ENCODE measurements around the gene PLAC8. TPM values are rescaled to one million over a fixed set of nuclear protein-coding genes. Genes with fewer than 3 reads are reported as not detected.

PLAC8 gene
- total and polyA plus RNA-seq, 2 of the 4 experiments (the other 2 are of a cell fraction): not detected

DNA sequence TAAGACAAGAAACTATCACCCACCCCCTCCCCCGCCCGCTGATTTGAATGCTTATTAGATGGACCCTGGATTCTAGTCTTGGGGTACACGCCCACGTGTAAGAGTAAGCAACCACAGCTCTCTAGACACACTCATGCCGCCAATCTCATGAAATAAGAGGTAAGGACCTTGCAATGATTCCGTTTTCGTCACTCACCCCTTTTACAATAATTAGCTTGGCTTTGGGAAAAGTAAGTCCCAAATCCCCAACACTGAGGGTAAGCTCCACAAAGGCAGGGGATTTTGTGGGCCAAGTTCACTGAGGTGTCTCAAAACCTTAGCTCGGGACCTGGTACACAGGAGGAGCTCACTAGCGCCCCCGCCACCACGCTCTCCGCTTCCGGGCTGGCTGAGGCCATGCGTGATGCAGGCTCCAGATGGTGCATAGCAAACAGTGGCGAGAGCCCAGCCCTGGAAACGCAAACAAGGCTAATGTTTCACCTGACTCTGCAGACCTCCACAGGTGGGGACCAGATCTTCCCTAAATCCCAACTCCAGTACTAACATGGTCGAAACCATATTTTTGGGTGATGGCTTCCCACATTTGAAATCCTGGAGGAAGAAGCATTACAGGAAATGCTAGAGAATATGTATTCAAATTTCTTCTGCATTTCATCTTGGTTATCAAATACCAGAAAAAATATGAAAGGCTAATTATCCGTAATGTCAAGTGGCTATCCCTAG is 4.1 kb downstream of the PLAC8 start:
- peak overlapping the region; percentile 16; the same call in 1 of the 2 replicates for H3K56ac ChIP-seq (ENCODE audit: extremely low read depth, insufficient read depth, low read length)
- no peak overlapping the region for H3K27ac ChIP-seq (ENCODE audit: insufficient read depth, low read length)
- intact Hi-C loops (cut with micrococcal nuclease) (loop anchor here (2.0 kb wide), 2 partner anchors 36 to 146 kb away; no protein-coding TSS in a partner anchor), dilution Hi-C loops (cut with HindIII; ENCODE audit: low sequenced_read_pairs, unreplicated experiment) (no loop called here), in situ Hi-C loops (cut with MboI; ENCODE audit: low sequenced_read_pairs) (no loop called here)
- H4K20me1 ChIP-seq (ENCODE audit: insufficient read depth, low read length): no peaks in the 10 kb centered on the region
- no peak for TF ChIP-seq CEBPB (IDR thresholded peaks at IDR 0.05; ENCODE audit: low read depth, low read length)
- TF ChIP-seq RAD21 (IDR thresholded peaks at IDR 0.05; ENCODE audit: low read length): peak; percentile 35; the same call in 1 of the 2 replicates
- TF ChIP-seq MAZ (IDR thresholded peaks at IDR 0.05; ENCODE audit: borderline replicate concordance, low read depth, low read length): peak; percentile 48; the same call in 1 of the 2 replicates
- peak; percentile 27 for TF ChIP-seq RCOR1 (IDR thresholded peaks at IDR 0.05; ENCODE audit: insufficient replicate concordance, low read length)
- peak; percentile 71; the same call in 1 of the 2 replicates for TF ChIP-seq MXI1 (IDR thresholded peaks at IDR 0.05; ENCODE audit: borderline replicate concordance, low read depth, low read length)
- no peak for TF ChIP-seq CHD1 (IDR thresholded peaks at IDR 0.05; ENCODE audit: low read depth, low read length)
- TF ChIP-seq POLR2A (IDR thresholded peaks at IDR 0.05; ENCODE audit: low read depth, low read length): no peak
- TF ChIP-seq, protein P1, sequence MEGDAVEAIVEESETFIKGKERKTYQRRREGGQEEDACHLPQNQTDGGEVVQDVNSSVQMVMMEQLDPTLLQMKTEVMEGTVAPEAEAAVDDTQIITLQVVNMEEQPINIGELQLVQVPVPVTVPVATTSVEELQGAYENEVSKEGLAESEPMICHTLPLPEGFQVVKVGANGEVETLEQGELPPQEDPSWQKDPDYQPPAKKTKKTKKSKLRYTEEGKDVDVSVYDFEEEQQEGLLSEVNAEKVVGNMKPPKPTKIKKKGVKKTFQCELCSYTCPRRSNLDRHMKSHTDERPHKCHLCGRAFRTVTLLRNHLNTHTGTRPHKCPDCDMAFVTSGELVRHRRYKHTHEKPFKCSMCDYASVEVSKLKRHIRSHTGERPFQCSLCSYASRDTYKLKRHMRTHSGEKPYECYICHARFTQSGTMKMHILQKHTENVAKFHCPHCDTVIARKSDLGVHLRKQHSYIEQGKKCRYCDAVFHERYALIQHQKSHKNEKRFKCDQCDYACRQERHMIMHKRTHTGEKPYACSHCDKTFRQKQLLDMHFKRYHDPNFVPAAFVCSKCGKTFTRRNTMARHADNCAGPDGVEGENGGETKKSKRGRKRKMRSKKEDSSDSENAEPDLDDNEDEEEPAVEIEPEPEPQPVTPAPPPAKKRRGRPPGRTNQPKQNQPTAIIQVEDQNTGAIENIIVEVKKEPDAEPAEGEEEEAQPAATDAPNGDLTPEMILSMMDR (conservative IDR thresholded peaks at IDR 0.05; ENCODE audit: low read depth, low read length): peak; percentile 66
- peak overlapping the region; percentile 87 for H2BK120ac ChIP-seq (ENCODE audit: low read depth, low read length)
- peak overlapping the region; percentile 59 for H3K4me3 ChIP-seq (ENCODE audit: insufficient read depth, low read depth, low read length)
- H2BK5ac ChIP-seq (ENCODE audit: low read depth, low read length, poor library complexity, severe bottlenecking): no peak overlapping the region
- H2BK20ac ChIP-seq (ENCODE audit: low read depth, low read length): peak overlapping the region; percentile 43; the same call in 1 of the 2 replicates
- H4K5ac ChIP-seq (ENCODE audit: low read depth, low read length): peak overlapping the region; percentile 61
- H3K4ac ChIP-seq (ENCODE audit: low read depth, low read length): peak overlapping the region; percentile 73; the same call in 1 of the 2 replicates
- WGBS, 2 experiments (ENCODE audit: extremely low coverage in 2 of 2, insufficient read length in 1 of 2): 0% methylated on average over 10 of the region's 18 CpGs; no CpG with 5 or more reads in 1 of the 2 experiments
- H3K36me3 ChIP-seq (ENCODE audit: control insufficient read depth, insufficient read depth, low read length): no peaks in the 10 kb centered on the region
- H3K4me2 ChIP-seq (ENCODE audit: low read depth, low read length): peak overlapping the region; percentile 96
- POLR2A ChIA-PET (ENCODE audit: unreplicated experiment): interaction anchor here (1.1 kb wide), 1 partner anchor 141 kb away, joined by 3 read pairs; no protein-coding TSS in a partner anchor
- H4K91ac ChIP-seq (ENCODE audit: insufficient read depth, low read depth, low read length): peak overlapping the region; percentile 52; the same call in 1 of the 2 replicates
- H3K27me3 ChIP-seq (ENCODE audit: control insufficient read depth, insufficient read depth, low read length): 0 out of 2 replicates have a peak, but pooled peaks cover 1% of the 10 kb centered on the region
- H3K18ac ChIP-seq (ENCODE audit: low read depth, low read length): peak overlapping the region; percentile 51; the same call in 1 of the 2 replicates
- peak overlapping the region; percentile 33; the same call in 1 of the 3 replicates for H2BK15ac ChIP-seq (ENCODE audit: low read depth, low read length)
- peak overlapping the region; percentile 2 for H2AK9ac ChIP-seq (replicated peaks; ENCODE audit: low read depth, low read length, poor library complexity)
- DNase-seq (peak; percentile 64), ATAC-seq (ENCODE audit: low read depth) (peak; percentile 95)
- peak overlapping the region; percentile 30 to 90 for H4K8ac ChIP-seq (ENCODE audit: low read depth in 2 of 2, low read length in 2 of 2)
- BruUV-seq (replicated peaks): no TSS peak
- H2AFZ ChIP-seq (replicated peaks; ENCODE audit: low read length, poor library complexity): peak overlapping the region; percentile 94
- peak overlapping the region; percentile 26 for H3K9ac ChIP-seq (ENCODE audit: low read depth, low read length)
- CTCF ChIA-PET: interaction anchor here (0.5 to 1.6 kb wide), 8 partner anchors 10 to 142 kb away, joined by 3 to 6 read pairs (median 4); no protein-coding TSS in a partner anchor
- no peaks in the 10 kb centered on the region for H3K9me3 ChIP-seq (ENCODE audit: control insufficient read depth, insufficient read depth, low read length)
- no peaks in the 10 kb centered on the region; the same call in 1 of the 2 replicates for H3K9me1 ChIP-seq (ENCODE audit: insufficient read depth, low read length)
- H3K4me1 ChIP-seq (ENCODE audit: control insufficient read depth, insufficient read depth, low read length): peaks cover 1% of the 10 kb centered on the region; the same call in 1 of the 2 replicates
- no peaks in the 10 kb centered on the region for H3K79me1 ChIP-seq (ENCODE audit: low read depth in 1 of 2, low read length in 2 of 2)
- peak overlapping the region; percentile 57; the same call in 1 of the 2 replicates for H3K23ac ChIP-seq (ENCODE audit: low read depth, low read length)
- H2AK5ac ChIP-seq (ENCODE audit: low read depth, low read length): no peak overlapping the region
- peak overlapping the region; percentile 35; the same call in 1 of the 2 replicates for H3K14ac ChIP-seq (replicated peaks; ENCODE audit: low read depth, low read length)

Data from IMR-90 (cell line).